A549 (cell line): ENCODE results near the gene CFI. TPM values are rescaled to one million over a fixed set of nuclear protein-coding genes. Genes with fewer than 3 reads are reported as not detected.

Experiments used
- ATAC-seq, 2 experiments: fragments of 200-7000 bp in 1 of 2; fragments of >200 bp in 1 of 2; cut with Nextera tagmentation in 1 of 2; cut with Tn5 transposase in 1 of 2; 3 replicates each; pipeline versions ENCODE4 v1.8.0 to v1.9.1; 2018 to 2020; ENCODE audit warnings: mild to moderate bottlenecking in 1 of 2, moderate library complexity in 1 of 2
- CTCF ChIA-PET: fragments of 300-600 bp; sonication (Branson Sonifier 250); formaldehyde crosslinking; extraction: SDS; loops from one replicate; lab custom pipeline; 2021; ENCODE audit warnings: antibody characterized with exemption, inconsistent platforms; lab: Yijun Ruan, JAX
- POLR2A ChIA-PET: fragments of 350-600 bp; formaldehyde crosslinking; extraction: SDS; loops from one replicate; lab custom pipeline; 2021; ENCODE audit warnings: antibody characterized with exemption, inconsistent platforms; lab: Yijun Ruan, JAX
- DNase-seq, 2 experiments: peaks; one replicate each; pipeline versions ENCODE4 v3.0.0 to v3.0.0-alpha.2; 2011 to 2016; ENCODE audit warnings: low read depth in 1 of 2, low spot score in 1 of 2
- FAIRE-seq: peaks from 2 replicates; lab custom pipeline; 2011; peaks lifted over from hg19 to GRCh38; lab: Jason Lieb, UNC
- H3K27ac ChIP-seq, 2 experiments: fragments of >200 bp; sonication (Bioruptor Twin); formaldehyde crosslinking; 3 replicates each; pipeline ENCODE4 v1.5.1; 2016 to 2017
- H3K4me1 ChIP-seq: fragments of >200 bp; sonication (Bioruptor Twin); formaldehyde crosslinking; 3 replicates; pipeline ENCODE4 v1.6.1; 2016
- H3K4me2 ChIP-seq: fragments of >200 bp; sonication (Bioruptor Twin); formaldehyde crosslinking; 3 replicates; pipeline ENCODE4 v1.6.1; 2016
- H3K4me3 ChIP-seq: fragments of >200 bp; sonication (Bioruptor Twin); formaldehyde crosslinking; 3 replicates; pipeline ENCODE4 v1.5.1; 2016
- H3K9me3 ChIP-seq: fragments of >200 bp; sonication (Bioruptor Twin); formaldehyde crosslinking; 3 replicates; pipeline ENCODE4 v1.6.1; 2016
- EP300 ChIP-seq, 2 experiments: fragments of >200 bp; sonication (Bioruptor Twin); formaldehyde crosslinking; IDR thresholded peaks; 2 replicates in 1 of 2; 3 replicates in 1 of 2; pipeline ENCODE4 v1.6.1; 2016 to 2017
- FOSB ChIP-seq: fragments of 250-450 bp; sonication (Bioruptor Pico); IDR thresholded peaks from 2 replicates; pipeline ENCODE4 v1.5.0; 2020; ENCODE audit warnings: mild to moderate bottlenecking, moderate library complexity
- FOSL2 ChIP-seq, 2 experiments: fragments of 450-650 bp in 1 of 2; fragments of >200 bp in 1 of 2; sonication (Bioruptor Twin) in 1 of 2; formaldehyde crosslinking; IDR thresholded peaks; 2 replicates each; pipeline versions ENCODE4 v1.5.0 to v1.6.1; 2016 to 2020; ENCODE audit warnings: mild to moderate bottlenecking in 1 of 2, moderate library complexity in 1 of 2
- HOXB13 ChIP-seq: fragments of 250-450 bp; sonication (Bioruptor Pico); IDR thresholded peaks from 2 replicates; pipeline ENCODE4 v1.5.0; 2020; ENCODE audit warnings: low read depth, mild to moderate bottlenecking, moderate library complexity
- JUN ChIP-seq, 2 experiments: fragments of >200 bp; sonication (Bioruptor Twin); formaldehyde crosslinking; IDR thresholded peaks; 2 replicates in 1 of 2; 3 replicates in 1 of 2; pipeline ENCODE4 v1.6.1; 2016 to 2017
- JUNB ChIP-seq: fragments of >200 bp; sonication (Bioruptor Twin); formaldehyde crosslinking; IDR thresholded peaks from 2 replicates; pipeline ENCODE4 v1.6.1; 2016
- KDM5A ChIP-seq: fragments of 200-600 bp; sonication (generic); IDR thresholded peaks from 2 replicates; pipeline ENCODE4 v1.6.1; 2016; ENCODE audit warnings: antibody characterized with exemption, mild to moderate bottlenecking
- MAFK ChIP-seq: fragments of 450-650 bp; IDR thresholded peaks from 2 replicates; pipeline ENCODE4 v1.6.1; 2014; ENCODE audit not compliant: partially characterized antibody
- PBX3 ChIP-seq: IDR thresholded peaks from 2 replicates; pipeline ENCODE4 v1.6.1; 2012
- PHF8 ChIP-seq: fragments of 200-600 bp; sonication (generic); IDR thresholded peaks from 2 replicates; pipeline ENCODE4 v1.6.1; 2016; ENCODE audit warnings: low read depth, mild to moderate bottlenecking, antibody characterized with exemption, moderate library complexity, borderline replicate concordance
- POLR2A ChIP-seq: IDR thresholded peaks from 2 replicates; pipeline ENCODE4 v1.6.1; 2012; ENCODE audit warnings: mild to moderate bottlenecking, low read length
- POLR2AphosphoS2 ChIP-seq: conservative IDR thresholded peaks from 2 replicates; pipeline ENCODE4 v1.6.1; 2012; ENCODE audit warnings: low read length, improper control_type of control experiment, inconsistent platforms
- RAD21 ChIP-seq, 2 experiments: fragments of >200 bp in 1 of 2; sonication (Bioruptor Twin) in 1 of 2; formaldehyde crosslinking in 1 of 2; IDR thresholded peaks in 1 of 2; conservative IDR thresholded peaks in 1 of 2; 2 replicates in 1 of 2; 3 replicates in 1 of 2; pipeline ENCODE4 v1.6.1; 2012 to 2018; ENCODE audit warnings: inconsistent platforms in 1 of 2
- RFX5 ChIP-seq: fragments of 450-650 bp; IDR thresholded peaks from 2 replicates; pipeline ENCODE4 v1.7.1; 2014; ENCODE audit warnings: antibody characterized with exemption, mild to moderate bottlenecking, moderate library complexity
- RNF2 ChIP-seq: fragments of 200-600 bp; sonication (generic); IDR thresholded peaks from 2 replicates; pipeline ENCODE4 v1.6.1; 2016; ENCODE audit warnings: low read depth, mild to moderate bottlenecking, antibody characterized with exemption, moderate library complexity, borderline replicate concordance
- TFCP2L1 ChIP-seq: fragments of 250-450 bp; sonication (Bioruptor Pico); IDR thresholded peaks from 2 replicates; pipeline ENCODE4 v1.5.0; 2021; ENCODE audit warnings: mild to moderate bottlenecking
- ZC3H11A ChIP-seq: fragments of 450-650 bp; IDR thresholded peaks from 2 replicates; pipeline ENCODE4 v1.6.1; 2014; ENCODE audit warnings: antibody characterized with exemption, mild to moderate bottlenecking
- WGBS: methylation state at CpG from one replicate; pipeline ENCODE4 v1.1.6; 2017; ENCODE audit errors: missing lambda C conversion rate; 5-methylcytosine and 5-hydroxymethylcytosine counted together
- polyA plus RNA-seq, 4 experiments: library from polyadenylated mRNA; depleted of rRNA in 3 of 4; stranded (reverse); fragments of >200 nt; fragmentation: RNase III in 1 of 4; extraction: RNeasy Plus Mini Kit Qiagen cat#74134 plus additional on column Dnase treatment in 1 of 4; gene quantifications; 2 replicates in 3 of 4; 3 replicates in 1 of 4; pipeline ENCODE4 v1.2.3, GENCODE V29; 2011 to 2017
- TF ChIP-seq, protein P1 (sequence below): fragments of >200 bp; sonication (Bioruptor Twin); formaldehyde crosslinking; IDR thresholded peaks from 3 replicates; pipeline ENCODE4 v1.6.1; 2016
- TF ChIP-seq, protein P2 (sequence below): fragments of >200 bp; sonication (Bioruptor Twin); formaldehyde crosslinking; IDR thresholded peaks from 2 replicates; pipeline ENCODE4 v1.6.1; 2016
- TF ChIP-seq, protein P3 (sequence below): fragments of 200-600 bp; sonication (generic); IDR thresholded peaks from 2 replicates; pipeline ENCODE4 v1.6.1; 2016; ENCODE audit warnings: antibody characterized with exemption, mild to moderate bottlenecking, moderate library complexity

The CFI gene
- polyA plus RNA-seq, 2 of the 4 experiments (the other 2 are of a cell fraction) = 2.6 to 2.8 TPM

DNA sequence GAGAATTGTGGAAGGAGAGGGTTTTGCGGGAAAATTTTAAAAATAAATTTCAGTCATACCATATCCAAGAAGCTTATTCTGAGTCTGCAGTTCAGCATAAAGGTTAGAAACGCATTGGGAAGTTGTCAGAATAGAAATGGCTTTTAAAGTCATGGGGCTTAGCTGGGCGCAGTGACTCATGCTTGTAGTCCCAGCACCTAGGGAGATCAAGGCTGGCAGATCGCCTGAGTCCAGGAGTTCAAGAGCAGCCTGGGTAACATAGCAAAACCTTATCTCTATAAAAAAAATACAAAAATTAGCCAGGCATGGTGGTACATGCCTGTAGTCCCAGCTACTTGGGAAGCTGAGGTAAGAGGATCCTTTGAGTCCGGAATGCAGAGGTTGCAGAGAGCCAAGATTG lies 68.1 kb downstream of the CFI start:
- WGBS = 78% methylated on average over 5 of the region's 5 CpGs
- no peak overlapping the region for H3K4me3 ChIP-seq
- ChIA-PET CTCF (no interaction called here), POLR2A (no interaction called here)
- no peak overlapping the region for H3K4me2 ChIP-seq
- DNase-seq (no peak), ATAC-seq (no peak), FAIRE-seq (no peak)
- peaks cover 3% of the 10 kb centered on the region; the same call in 2 of the 3 replicates for H3K4me1 ChIP-seq
- no peaks in the 10 kb centered on the region for H3K9me3 ChIP-seq
- H3K27ac ChIP-seq = no peak overlapping the region
- no peak for TF ChIP-seq POLR2AphosphoS2
- no peak for TF ChIP-seq PHF8
- no peak for TF ChIP-seq TFCP2L1
- TF ChIP-seq FOSB (CRISPR knock-in tag) = no peak
- TF ChIP-seq RAD21 (conservative IDR thresholded peaks at IDR 0.05 in 1 of 2, IDR thresholded peaks at IDR 0.05 in 1 of 2) = no peak
- TF ChIP-seq, protein P1, sequence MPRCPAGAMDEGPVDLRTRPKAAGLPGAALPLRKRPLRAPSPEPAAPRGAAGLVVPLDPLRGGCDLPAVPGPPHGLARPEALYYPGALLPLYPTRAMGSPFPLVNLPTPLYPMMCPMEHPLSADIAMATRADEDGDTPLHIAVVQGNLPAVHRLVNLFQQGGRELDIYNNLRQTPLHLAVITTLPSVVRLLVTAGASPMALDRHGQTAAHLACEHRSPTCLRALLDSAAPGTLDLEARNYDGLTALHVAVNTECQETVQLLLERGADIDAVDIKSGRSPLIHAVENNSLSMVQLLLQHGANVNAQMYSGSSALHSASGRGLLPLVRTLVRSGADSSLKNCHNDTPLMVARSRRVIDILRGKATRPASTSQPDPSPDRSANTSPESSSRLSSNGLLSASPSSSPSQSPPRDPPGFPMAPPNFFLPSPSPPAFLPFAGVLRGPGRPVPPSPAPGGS = no peak
- TF ChIP-seq, protein P2, sequence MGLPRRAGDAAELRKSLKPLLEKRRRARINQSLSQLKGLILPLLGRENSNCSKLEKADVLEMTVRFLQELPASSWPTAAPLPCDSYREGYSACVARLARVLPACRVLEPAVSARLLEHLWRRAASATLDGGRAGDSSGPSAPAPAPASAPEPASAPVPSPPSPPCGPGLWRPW = no peak
- no peak for TF ChIP-seq RFX5
- no peak for TF ChIP-seq KDM5A
- no peak for TF ChIP-seq RNF2
- TF ChIP-seq JUN (IDR thresholded peaks at IDR 0.05) = no peak
- TF ChIP-seq POLR2A = no peak
- no peak for TF ChIP-seq JUNB
- TF ChIP-seq MAFK = no peak
- TF ChIP-seq ZC3H11A = no peak
- TF ChIP-seq, protein P3, sequence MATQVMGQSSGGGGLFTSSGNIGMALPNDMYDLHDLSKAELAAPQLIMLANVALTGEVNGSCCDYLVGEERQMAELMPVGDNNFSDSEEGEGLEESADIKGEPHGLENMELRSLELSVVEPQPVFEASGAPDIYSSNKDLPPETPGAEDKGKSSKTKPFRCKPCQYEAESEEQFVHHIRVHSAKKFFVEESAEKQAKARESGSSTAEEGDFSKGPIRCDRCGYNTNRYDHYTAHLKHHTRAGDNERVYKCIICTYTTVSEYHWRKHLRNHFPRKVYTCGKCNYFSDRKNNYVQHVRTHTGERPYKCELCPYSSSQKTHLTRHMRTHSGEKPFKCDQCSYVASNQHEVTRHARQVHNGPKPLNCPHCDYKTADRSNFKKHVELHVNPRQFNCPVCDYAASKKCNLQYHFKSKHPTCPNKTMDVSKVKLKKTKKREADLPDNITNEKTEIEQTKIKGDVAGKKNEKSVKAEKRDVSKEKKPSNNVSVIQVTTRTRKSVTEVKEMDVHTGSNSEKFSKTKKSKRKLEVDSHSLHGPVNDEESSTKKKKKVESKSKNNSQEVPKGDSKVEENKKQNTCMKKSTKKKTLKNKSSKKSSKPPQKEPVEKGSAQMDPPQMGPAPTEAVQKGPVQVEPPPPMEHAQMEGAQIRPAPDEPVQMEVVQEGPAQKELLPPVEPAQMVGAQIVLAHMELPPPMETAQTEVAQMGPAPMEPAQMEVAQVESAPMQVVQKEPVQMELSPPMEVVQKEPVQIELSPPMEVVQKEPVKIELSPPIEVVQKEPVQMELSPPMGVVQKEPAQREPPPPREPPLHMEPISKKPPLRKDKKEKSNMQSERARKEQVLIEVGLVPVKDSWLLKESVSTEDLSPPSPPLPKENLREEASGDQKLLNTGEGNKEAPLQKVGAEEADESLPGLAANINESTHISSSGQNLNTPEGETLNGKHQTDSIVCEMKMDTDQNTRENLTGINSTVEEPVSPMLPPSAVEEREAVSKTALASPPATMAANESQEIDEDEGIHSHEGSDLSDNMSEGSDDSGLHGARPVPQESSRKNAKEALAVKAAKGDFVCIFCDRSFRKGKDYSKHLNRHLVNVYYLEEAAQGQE = no peak
- no peak for TF ChIP-seq PBX3
- no peak for TF ChIP-seq HOXB13 (CRISPR knock-in tag)
- no peak for TF ChIP-seq EP300 (IDR thresholded peaks at IDR 0.05)
- no peak for TF ChIP-seq FOSL2 (IDR thresholded peaks at IDR 0.05)
- no peak for TF ChIP-seq FOSL2 (CRISPR knock-in tag; IDR thresholded peaks at IDR 0.05)
- TF ChIP-seq, all 56 proteins: peak for 0
